Activated CD4-positive, alpha-beta T cell treated with anti-CD3 and anti-CD28 coated beads, Interleukin-2, Interleukin-4, amounts not matched to agents 100 ng/mL and 50 ng/mL, durations not matched to agents 16 hours and 8 hours (primary cell): Measurements from ENCODE around the gene LARGE1.

Experiments
- DNase-seq: peaks from one replicate; pipeline ENCODE4 v3.0.0-alpha.2; 2020; ENCODE audit warnings: low spot score

The LARGE1 gene

DNA sequence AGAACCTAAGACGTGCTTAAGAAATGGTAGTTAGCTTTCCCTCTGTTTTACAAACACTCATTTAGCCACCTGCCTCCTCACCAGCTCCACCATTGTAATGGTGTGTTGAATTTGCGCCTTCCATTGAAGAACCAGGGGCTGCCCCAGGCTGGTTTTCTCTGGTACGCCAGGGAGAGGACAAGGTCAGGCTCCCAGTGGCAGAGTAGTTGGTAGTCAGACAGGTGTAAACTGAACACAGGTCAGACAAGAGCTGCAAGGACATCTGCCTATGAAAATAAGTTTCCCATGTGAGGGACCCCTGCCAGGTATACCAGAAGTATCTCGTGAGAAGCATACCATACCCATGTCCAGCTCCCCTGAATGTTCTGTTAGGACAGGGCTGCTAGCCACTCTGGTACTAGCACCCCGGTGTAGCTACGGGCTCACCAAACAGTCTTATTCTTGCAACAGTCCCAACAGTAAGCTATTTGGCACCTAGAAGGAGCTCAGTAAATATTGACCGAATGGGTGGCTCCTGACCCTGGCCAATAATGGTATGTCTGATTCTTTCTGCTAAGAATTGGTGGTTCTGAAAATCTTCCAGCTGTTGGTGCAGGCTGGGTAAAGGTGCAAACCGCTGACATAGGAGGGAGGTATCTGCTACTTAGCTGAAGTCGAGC lies 359.0 kb downstream of the LARGE1 start:
- no peak for DNase-seq

DNA sequence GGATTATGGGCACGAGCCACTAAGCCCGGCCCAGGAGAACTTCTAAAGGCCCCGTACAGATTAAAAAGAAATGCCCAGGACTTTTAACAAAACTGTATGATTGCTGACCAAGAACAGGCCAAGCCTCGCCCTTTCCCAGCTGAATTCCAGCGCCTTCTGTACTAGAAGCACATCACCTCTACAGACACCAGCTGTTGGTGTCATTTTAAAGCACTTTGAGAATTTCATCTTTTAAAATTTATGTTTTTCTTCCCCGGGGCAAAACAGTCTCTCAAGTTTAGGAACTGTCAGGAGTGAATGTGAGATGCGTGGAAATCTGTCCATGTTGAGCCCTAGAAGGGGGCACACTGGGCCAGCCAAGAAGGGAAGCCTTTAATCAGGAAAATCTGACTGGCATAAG lies 362.4 kb downstream of the LARGE1 start:
- no peak for DNase-seq

DNA sequence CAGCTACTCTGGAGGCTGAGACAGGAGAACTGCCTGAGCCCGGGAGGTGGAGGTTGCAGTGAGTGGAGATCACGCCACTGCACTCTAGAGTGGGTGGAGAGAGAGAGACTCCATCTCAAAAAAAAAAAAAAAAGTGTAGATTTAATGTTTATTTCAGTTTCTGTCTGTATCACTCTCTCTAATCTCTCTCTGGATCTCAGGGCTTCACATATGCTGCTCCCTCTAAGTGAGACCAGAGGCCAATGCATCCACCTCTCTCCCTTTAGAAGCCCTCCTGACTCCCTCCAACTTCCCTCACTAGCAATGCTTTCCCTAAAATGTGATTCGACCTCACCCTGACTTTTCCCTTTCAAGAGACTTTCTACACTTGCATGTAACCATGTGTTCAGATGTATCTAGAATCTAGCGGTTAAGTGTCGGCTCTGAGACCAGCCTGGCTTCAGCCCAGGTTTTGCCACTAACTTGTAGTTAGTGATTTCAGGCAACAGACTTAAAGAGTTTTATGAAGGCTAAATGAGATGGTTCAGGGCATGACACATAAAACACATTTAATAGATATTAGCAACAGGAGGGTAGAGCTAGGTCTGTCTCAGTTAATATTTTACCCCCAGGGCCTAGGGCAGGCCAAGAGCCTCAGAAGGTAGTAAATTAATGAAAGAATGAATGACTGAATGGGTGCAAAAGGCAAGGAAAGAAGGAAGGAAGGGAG lies 364.3 kb downstream of the LARGE1 start:
- no peak for DNase-seq

DNA sequence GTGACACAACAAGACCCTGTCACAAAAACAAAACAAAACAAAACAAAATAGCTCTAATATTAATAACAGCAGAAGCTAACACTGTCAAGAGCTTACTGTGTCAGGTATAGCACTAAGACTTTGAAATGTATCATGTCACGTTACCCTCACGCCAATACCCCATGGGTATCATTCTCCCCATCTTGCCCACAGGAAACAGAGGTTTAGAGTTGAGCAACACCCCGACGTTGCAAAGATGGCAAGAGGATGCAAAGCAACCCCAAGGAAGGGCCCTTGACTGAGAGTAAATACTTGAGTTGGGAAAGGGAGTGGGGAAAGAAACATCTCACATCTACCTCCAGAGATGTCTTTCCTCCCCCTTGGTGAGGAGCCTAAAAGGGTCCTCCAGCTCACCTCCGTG lies 366.8 kb downstream of the LARGE1 start:
- no peak for DNase-seq

DNA sequence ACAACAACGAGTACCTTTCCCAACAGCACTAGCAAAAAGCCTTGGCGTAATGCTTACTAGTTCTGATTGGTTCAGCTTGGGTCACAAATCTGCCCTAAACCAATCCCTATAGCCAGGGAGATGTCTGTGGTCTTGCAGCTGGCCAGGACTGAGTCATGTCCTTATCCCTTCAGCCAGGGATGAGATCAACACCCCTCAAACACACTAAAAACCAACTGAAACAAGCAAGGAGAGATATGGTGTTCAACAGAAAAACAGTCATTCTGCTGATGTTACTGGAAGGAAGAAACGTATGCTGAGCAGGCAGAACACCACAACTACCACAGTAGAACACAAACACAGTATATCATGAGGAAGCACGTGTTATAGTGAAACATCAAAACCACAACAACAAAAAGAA lies 375.6 kb downstream of the LARGE1 start:
- no peak for DNase-seq

DNA sequence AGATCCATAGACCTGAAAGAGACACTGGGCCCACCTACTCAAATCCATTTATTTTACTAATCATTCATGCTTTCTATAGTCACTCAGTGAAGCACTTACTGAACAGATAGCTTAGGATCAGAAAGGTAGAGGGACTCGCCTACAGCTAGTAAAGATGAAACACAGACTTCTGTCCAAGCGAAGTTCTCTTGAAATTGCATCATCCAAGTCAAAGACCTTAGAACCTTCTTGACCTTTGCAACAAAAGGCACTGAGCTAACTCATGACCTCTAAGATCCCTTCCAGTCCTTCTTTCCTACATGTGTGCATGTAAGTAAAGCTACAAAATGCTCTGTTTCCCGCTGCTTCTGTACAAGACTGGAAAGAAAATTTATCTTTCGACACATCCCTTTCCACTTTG lies 377.6 kb downstream of the LARGE1 start:
- DNase-seq = no peak

DNA sequence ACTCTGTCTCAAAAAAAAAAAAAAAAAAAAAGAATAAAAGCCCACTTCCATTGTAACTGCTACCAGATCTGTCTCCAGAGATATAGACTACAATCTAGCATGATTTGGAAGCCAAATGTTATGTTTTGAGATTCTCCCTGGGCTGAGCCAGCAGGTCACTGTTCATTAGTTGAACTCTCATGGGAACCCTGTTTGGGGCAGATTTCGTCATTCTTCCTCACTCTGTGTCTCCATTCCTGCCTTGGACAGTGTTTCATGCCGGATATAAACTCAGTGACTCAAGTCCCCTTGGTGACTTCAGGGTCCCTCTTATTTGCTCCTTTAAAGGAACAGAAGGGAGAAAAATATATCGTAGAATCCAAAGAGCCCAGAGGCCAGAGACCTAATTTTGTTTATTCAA lies 378.1 kb downstream of the LARGE1 start:
- DNase-seq = no peak

DNA sequence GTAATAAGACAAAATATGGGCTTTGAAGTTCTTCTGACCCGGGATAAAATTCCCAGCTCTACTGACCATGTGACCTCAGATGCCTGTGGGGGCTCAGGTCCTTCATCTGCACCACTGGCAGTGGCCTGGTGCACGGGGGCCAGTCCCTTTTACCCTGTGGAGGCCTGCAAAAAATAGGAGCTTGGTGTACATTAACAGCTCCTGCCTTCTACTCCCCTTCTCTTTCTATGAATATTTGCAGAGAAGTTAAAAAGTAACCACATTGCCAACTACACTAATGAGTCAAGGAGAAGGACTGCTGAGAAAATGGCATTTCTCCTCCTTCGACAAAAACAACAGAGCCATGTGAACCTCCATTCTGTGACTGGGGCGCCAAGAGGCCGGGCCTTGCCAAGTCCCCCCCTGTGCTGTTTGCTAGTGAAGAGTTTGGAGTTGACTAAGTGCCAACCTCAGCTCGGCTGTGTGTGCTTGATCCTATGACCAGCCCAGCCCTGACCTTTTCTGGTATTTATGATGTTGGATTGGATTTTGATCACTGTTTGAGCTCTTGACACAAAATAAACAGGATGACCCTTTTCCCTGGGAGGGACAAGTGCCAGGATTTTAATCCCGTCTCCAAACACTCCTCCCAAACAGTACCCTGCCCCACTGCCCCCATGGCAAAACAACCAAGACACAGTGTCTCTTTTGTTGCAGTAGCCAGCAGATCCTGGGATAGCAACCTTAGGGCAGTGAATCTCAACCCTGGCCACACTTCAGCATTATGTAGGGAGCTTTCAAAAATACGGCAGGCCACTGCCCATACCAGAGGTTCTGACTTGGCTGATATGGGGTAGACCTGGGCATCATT lies 380.1 kb downstream of the LARGE1 start:
- no peak for DNase-seq

DNA sequence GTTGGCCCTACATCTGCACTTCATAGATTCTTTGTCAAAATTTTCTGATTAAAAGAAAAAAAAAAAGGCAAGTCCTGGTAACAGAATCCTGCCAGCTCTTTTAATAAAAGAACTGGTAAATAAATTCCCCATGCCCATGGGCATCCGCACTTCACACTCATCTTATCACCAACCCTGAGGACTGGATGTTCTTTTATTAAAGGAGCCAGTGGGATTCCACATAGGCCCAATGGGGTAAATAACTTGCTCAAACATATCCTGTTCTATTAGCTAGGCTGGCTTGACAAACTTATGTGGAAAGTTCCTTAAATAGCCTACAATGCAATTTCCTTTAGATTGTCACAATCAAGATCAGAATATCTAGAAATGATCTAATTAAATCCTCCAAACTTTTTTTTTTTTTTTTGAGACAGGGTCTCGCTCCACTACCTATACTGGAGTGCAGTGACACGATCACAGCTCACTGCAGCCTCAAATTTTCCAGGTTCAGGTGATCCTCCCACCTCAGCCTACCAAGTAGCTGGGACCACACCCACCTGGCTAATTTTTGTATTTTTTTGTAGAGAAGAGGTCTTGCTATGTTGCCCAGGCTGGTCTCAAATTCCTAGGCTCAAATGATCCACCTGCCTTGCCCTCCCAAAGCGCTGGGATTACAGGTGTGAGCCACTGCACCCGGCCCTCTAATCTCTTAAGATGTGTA lies 380.9 kb downstream of the LARGE1 start:
- no peak for DNase-seq

DNA sequence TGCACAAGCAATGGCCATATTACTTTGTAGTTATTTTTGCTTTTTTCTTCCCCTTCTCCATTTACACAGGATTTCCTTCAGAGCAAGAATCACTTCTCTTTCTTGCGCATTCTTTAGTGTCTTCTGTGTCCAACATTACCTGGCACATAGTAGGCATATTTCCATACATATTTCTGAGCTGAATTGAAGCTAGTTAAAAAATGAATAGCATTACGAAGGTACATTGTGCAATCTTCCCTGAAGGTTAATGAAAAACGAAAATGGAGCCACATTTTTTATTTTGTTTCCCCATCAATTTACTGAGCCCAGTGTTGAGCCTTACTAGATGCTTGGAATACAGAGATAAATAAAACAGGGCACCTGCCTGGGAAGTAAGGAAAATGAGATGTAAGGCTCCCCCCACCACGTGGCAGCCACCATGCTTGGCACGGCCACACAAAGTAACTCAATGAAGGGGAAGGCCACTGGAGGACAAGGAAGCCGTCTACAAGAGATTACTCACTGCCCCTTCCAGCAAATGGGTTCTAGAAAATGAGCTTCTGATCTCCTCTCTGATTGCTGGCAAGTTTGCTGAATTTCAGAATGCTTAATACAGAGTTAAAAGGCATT lies 381.9 kb downstream of the LARGE1 start:
- no peak for DNase-seq

DNA sequence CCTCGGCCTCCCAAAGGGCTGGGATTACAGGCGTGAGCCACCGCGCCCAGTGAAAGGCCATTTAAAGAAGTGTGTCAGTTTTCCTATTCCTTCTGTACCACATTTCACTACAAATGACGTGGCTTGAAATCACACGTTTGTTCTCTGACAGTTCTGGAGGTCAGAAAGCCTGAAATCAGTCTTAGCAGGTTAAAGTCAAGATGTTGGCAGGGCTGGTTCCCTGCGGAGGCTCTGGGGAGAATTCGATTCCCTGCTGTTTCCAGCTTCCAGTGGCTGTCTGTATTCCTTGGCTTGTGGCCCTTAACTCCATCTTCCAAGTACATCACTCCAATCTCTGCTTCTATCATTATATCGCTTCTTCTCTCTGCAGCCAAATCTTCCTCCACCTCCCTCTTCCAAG lies 383.2 kb downstream of the LARGE1 start:
- DNase-seq = no peak

DNA sequence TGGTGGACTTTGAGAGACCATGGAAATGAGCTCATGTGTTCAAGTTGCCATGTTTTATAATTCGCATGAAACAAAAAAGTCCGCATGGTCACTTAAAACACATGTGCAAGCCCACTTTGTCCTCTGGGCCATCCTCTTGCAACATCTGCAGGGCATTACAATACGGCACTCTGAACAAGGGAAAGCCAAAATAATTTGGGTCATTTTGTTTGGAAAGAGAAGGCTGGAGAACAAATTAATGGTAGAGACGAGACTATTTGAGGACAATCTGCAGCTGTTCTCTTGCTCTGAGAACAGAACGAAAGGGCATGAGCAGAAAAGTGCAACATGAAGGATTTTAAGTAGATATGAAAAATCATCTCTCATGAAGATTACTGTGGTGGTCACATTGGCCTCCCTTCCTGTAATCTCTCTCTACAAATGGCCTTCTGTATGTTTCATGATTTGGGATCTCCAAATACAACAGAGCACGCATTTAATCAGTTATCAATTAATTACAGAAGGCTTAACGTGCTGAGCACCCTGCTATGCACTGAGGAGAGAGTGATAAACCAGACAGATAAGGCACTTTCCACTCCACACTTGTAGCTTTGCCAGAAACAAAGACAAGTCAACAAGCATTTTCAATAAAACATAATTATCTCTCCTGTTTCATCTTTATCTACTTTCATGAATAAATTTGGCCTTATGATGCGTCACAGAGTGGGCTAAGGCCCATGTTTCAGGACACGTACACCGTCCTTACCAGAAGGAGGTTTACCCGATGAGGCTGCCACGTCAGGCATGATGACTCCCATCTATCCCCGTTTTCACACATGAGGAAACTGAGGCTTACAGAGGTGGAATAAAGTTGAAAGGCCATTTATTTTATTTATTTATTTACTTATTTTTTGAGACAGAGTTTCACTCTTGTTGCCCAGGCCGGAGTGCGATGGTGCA lies 384.1 kb downstream of the LARGE1 start:
- no peak for DNase-seq

DNA sequence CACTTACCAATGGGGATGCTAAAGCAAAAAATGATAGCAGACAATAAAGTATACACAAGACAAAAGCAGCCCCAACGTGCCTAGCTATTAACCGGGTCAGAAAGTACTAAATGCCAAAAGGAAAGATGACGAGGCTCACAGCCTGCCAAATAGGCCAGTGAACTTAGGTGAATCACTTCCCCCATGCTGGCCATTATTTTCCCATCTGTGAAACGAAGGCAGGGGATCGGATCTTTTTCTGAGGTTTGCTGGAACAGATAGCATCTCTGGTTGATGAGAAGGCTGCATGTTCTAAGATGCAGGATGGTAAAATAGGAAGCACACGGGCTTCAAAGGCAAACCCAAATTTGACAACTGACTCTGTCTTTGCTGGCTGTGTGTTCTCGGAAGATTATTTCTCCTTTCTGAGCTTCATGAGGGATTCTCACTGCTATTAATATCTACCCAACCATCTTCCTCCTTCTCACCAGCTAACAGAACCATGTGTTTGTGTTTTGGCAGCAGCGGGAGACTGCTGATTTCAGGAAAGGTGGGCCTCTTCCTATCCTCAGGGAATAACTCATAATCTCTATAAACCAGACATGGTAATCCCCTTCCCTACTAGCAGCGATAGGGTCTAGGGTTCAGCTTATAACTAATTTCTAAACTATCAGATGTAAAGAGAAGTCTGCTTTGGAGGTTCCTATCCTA lies 390.7 kb downstream of the LARGE1 start:
- no peak for DNase-seq

DNA sequence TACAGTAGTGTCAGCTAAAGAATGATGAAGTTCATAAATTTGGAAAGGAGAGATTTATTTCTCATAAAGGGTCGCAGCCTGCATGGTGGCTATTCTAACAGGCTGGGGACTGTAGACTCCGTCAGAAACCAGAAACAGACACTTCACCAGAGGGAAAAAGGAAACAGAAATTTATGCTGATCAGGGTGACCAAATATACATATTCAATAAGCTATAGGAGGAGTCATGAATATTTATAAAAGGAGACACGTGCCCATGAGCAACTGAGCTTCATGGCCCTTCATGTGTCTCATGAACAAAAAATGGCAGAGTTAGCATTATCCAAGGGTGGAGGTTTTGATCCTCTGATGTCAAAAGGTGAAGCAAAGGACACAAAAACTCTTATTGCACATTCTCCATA lies 392.1 kb downstream of the LARGE1 start:
- no peak for DNase-seq

DNA sequence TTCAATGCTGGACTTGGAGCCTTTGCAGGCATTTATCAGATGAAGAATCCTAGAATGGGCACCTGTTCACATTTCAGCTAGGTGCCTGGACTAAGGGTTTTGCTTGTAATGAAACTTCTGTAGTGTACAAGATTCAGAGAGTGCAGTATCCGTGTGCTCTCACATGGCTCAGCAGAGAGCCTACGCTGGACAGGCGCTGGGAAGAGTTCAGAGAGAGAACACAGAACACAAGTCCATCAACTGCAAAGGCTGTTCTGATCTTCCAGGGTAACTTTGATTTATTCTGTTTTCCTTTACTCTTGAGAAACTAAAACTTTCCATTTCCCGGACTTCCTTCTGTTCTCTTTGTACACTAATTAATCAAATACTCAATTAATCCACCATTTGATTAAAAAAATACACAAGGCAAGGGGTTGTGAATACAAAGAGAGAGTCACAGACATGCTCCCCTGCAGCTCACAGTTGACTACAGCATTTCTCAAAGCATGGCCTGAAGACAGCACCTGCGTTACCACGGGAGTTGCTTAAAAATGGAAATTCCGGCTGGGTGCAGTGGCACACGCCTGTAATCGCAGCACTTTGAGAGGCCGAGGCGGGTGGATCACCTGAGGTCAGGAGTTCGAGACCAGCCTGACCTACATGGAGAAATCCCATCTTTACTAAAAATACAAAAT lies 393.7 kb downstream of the LARGE1 start:
- no peak for DNase-seq

DNA sequence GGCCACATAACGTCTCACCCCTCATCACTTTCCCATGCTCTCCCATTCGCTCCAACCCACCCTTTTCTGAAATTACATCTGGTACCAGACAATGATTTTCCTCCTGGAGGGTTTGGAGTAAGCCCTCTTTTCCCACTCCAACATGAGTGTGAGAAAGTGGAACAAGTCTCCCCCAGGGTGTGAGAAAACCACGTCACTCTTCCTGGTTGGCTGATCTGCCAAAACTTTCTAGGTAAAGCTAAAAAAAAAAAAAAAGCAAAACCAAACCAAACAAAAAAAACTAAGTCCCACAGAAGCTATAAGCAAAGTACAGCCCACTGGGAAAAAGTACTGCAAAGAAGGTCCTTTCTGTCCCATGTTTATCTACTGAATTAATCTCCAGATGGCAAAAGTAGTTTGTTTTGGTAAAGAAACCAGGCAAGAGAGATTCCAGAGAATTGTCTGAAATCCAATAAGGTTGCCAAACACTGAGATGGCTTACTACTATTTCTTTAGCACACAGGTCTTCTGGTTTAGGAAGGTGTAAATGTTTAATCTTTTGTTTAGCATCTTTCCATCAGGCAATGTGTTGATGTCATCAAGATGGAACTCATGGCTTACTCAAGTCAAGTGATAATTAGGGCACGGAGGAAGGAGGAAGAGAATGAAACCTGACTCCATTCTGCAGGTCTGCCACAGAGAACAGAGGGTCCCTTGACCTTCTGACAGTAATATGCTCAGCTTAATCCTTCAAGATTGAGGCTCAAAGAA lies 395.6 kb downstream of the LARGE1 start:
- DNase-seq = no peak

DNA sequence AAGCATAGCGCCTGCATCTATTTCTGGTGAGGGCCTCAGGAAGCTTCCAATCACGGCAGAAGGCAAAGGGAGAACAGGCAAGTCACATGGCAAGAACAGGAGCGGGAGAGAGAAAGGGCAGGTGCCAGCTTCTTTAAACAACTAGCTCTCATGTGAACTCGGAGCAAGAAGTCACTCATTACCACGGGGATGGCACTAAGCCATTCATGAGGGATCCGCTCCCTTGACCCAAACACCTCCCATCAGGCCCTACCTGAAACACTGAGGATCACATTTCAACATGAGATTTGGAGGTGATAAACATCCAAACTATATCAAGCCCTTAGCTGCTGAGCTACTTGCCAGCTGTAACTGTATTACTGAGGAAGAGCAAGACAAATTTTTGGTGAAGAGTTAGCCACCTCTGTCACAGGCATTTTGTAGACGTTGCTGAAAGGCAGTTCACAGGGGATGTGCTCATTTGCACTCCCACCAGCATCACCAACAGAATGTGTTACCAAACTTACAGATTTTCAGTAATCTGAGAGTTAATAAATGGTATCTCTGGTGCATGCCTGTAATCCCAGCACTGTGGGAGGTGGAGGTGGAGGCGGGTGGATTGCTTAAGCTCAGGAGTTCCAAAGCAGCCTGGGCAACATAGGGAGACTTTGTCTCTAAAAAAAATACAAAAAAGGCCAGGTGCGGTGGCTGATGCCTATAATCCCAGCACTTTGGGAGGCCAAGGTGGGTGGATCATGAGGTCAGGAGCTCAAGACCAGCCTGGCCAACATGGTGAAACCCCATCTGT lies 398.2 kb downstream of the LARGE1 start:
- no peak for DNase-seq
